CD4-positive, alpha-beta T cell treated with Interleukin-6 for 4 hours (primary cell): ENCODE data around the gene ULK2.
"Not testable (repeated sequence)": the region's sequence is repeated elsewhere in the genome, so short reads cannot be mapped to it uniquely, and the experiment has no call there.

Experiments
- DNase-seq: peaks from one replicate; pipeline ENCODE4 v3.0.0-alpha.2; 2020; ENCODE audit warnings: mixed read lengths

Gene ULK2

GRCh38 chr17:19766016-19766415, 101.7 kb downstream of the ULK2 start:
- no peak for DNase-seq

DNA sequence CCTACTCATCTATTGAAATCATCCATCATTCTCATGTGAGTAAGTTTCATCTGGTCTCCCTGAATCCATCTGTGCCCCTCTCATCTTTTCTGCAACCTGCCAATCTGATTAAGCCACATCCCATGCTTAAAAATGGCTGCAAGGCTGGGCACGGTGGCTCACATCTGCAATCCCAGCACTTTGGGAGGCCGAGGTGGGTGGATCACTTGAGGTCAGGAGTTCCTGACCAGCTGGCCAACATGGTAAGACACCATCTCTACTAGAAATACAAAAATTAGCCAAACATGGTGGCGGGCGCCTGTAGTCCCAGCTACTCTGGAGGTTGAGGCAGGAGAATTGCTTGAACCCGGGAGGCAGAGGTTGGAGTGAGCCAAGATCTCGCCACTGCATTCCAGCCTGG, 103.7 kb downstream of the ULK2 start:
- not testable (repeated sequence) for DNase-seq

- no peak for DNase-seq
Observed at GRCh38 chr17:19763416-19763815, 104.3 kb downstream of the ULK2 start.

DNA sequence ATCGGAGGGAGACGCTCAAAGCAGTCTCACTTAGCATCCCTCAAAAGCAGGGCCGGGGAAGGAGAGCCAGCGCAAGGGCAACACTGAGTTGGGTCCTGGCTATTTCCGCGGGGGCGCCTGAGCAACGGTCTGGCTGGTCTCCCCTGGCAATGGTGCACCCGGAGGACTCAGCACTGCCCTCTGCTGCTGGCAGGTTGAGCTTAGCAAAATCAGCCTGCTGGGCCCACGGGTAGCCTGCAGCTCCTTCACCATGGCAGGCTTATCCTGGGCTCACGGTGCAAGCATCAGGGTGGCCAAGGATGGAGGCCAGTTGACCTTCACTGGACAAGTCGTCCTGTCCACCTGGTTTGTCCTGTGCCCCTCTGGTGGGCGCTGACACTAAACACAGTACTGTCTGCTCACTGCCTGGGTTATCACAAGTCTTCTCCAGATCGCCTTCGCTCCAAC, 105.2 kb downstream of the ULK2 start:
- DNase-seq: peak; percentile 37

DNA sequence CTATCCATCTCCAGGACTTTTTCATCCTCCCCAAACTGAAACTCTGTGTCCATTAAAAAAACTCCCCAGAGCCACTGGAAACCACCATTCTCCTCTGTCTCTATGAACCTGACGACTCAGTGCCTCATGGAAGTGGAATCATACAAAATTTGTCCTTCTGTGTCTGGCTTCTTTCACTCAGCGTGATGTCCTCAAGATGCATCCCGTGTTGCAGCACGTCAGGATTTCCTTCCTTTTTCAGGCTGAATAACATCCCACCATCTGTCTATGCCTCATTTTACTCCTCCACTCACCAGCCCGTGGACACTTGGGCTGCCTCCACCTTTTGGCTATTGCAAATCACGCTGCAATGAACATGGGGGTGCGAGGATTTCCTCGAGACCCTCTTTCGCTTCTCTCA, 107.0 kb downstream of the ULK2 start:
- no peak for DNase-seq

DNA sequence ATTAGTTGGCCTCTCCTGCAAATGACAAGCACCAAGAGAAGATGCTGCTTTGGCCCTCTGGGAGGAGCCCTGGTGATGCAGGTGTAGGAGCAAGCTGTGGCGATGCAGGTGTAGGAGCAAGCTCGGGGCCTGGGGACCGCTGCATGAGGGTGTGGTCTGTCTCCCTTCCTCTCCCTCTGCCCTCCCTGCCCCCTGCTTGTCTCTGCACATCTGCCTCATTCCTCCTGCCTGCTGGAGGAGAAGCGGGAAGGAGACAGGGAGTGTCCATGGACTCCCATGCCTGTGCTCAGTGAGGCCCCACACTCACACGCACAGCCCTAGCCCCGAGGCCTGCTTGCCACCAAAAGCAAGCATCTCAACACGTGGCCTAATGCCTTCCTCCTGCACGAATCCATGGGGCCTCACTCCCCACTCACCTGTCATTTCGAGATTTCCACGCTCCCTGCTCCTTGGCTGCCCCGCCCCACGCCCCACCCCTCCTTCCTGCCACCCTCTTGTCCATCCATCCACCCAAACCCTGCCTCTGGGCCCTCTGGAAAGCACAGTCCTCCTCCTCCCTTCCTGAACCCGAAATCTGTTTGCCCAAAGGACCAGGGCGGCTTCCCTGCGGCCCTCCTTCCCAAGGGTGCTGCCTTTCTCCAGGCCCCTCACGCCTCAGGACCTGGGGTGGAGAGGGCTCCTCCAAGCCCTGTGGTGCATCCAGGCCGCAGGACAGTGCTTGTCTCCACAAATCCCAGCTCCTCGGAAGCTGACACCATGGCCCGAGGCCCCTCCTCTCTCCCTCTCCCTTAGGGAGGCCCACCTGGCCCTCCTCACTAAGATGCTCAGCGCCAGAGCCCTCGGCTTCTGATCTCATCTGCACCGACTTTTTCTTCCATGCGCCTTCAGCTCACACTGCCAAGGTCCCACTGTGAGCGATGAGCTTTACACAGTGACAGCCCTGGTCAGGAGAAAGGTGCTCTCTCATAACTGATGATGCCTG, 107.9 kb downstream of the ULK2 start:
- no peak for DNase-seq

- no peak for DNase-seq
Observed at GRCh38 chr17:19757536-19758180, 110.1 kb downstream of the ULK2 start.

DNA sequence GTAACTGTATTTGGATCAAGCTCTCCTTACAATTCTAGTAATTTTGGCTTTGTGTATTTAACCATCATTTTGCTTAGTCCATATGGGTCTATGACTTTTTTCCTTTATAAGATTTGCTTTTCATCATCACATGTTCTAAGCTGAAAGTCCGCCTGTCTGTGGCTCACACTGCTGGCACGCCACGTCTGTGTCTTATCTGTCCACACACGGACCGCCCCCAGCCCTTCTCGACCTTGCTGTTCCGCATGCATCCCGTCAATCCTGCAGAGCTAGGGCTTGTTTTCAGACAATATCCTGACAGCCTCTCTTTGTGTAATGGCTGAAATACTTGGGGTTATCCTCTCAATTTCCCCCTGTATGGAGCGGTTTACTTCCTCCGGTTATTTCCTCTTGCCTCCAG, 111.2 kb downstream of the ULK2 start:
- DNase-seq: no peak

- DNase-seq: no peak
Observed at GRCh38 chr17:19755821-19756510, 111.8 kb downstream of the ULK2 start.

DNA sequence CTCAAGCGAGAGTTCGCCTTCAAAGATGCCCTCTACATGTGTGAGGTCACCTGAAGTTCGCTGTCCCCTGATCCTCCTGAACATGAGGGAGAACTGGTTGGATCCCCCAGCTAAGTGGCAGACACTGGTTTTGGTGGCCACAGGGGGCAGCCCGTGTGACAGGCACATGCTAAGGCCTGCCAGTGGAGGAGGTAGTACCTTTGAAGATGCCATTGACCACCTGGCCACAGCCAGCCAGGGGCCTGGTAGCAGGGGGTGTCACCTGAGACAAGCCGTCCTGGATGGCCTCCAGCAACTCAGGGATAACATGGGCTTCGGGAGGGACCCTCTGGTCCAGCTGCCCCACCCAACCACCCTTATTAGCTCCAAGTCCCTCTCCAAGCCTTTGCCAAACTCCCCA, 112.3 kb downstream of the ULK2 start:
- no peak for DNase-seq

DNA sequence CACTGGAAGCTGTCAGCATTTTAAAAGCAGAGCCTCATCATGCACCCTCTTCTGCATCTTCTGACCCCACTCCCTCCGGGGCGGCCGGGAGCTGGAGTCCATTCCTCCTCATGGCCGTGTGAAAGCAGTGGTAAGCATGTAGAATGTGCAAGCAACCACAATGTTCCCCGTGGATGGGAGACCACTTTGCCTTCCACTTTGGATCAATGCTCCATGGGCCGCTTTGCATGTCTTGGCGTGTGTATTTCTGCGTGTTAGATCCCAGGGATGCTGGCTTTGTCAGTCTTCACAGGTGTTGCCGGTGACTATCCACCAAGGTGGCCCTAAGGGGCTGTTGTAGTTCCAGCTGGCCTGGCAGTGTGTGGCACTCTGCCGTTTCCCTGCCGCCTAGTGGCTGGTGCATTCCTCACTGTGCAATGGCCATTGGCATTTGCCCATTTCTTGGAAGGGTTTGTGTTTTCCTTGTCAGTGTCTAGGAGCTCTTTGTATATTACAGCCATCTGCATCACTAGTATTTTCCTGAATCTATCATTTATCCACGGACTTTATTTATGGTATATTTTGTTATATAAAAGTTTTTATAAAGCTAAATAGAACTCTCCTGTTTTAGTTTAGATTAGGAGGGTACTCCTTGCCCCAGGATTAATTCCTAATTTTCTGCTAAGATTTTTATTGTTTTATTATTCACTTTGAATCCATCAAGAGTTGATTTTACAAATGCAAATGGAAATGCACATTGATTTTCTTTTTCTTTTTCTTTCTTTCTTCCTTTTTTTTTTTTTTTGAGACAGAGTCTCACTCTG, 113.9 kb downstream of the ULK2 start:
- DNase-seq: no peak

DNA sequence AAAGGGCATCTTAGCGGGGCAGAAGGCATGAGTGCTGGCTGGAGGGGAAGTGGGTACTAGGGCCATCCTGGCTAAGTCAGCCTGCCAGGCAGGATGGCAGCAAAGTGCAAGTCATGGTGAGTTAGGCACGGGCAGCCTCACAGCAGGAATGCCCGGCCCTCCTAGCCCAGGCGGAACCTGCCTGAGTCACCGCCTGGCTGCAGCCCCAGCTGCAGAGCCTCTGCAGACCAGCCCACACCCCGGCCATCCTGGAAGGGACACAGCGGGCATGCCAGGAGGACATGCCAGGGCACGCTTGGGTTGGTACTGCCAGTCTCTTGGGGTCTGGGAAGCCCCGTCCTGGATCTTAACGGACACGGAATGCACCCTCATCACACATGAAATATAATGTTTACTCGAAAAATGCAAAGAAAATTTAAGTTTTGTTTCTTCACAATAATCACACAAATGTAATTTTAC, 114.7 kb downstream of the ULK2 start:
- DNase-seq: no peak

GRCh38 chr17:19752216-19753050, 115.3 kb downstream of the ULK2 start:
- no peak for DNase-seq

- DNase-seq: no peak
Observed at GRCh38 chr17:19750835-19751234, 116.9 kb downstream of the ULK2 start.

DNA sequence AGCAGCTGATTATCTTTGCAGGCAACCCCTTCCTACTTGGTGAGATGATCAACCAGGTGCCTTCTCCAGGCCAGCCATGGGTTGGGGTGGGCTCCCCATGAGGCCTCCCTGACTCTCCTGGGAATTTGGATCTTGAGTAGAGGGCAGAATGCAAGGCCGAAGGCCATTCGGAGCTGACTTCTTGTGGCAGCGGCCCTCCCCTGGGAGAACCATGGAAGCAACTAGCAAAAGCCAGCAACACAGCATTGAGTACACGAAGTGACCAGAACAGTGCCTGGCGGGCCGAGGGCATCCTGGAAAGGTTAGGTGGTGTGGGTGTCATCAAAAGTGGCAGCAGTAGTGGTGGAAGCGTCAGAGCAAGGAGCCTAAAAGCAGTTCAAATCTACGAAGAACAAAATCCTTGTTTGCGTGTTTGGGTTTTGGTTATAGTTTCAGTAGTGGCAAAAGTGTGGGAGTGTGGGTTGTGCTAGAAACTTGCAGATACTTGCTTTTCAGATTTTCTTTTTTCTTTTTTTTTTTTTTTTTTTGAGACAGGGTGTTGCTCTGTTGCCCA, 117.6 kb downstream of the ULK2 start:
- DNase-seq: no peak

- DNase-seq: no peak
Observed at GRCh38 chr17:19748807-19749193, 118.9 kb downstream of the ULK2 start.

GRCh38 chr17:19747829-19748806, 119.6 kb downstream of the ULK2 start, which contains the start of gene ALDH3A1:
Gene ALDH3A1, minus strand, starts transcription at chr17:19748298. Its CDS starts 3,169 bp downstream, at chr17:19745129.
- DNase-seq: no peak

DNA sequence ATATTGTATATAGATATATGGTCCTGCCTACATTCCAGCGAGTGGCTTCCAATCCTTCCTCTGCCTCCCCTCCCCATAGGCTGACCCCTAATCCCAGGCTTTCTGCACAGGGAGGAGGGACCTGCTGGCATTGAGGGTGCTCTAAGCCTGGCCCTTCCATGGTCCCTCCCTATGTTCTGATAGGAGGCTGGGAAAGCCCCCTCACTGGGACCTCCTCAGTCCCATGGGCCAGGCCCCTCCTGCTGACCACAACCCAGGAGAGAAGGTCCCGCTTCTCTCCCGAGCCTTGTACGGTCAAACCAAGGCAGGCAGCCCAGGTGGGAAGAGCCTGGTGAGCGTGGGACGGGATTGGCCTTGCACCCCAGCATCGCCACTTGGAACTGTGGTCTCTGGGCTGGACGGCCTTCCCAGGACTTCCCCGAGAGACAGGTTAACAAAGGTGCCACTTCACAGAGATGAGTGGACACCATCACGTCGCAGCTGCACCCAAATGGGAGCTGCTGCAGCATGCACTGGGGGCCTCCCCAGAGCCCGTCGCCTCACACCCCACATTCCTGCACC, 120.5 kb downstream of the ULK2 start:
- DNase-seq: no peak

DNA sequence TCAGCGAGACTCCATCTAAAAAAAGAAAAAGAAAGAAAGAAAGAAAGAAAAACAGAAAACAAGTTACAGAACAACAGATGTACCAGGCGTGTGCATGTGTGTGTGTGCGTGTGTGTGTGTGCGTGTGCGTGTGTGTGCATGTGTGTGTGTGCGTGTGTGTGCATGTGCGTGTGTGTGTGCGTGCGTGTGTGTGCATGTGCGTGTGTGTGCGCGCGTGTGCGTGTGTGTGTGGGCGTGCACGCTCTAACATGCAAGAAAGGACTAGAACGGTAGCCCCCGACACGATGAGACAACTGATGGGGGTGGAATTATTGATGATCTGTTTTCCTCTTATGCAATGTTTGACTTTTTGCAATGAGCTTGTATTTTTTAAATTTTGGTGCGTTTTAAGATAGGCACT, 121.2 kb downstream of the ULK2 start:
- DNase-seq: no peak
